ENCODE data around the gene PEBP1.

PEBP1 gene

GRCh38 chr12:118150625-118151024 lies 14.7 kb downstream of the PEBP1 start:
- H3K4me3 ChIP-seq (ENCODE audit: low read depth in 1 of 2, low read length in 2 of 2): no peak overlapping the region
- no peak overlapping the region for H3K9ac ChIP-seq (ENCODE audit: low read depth, low read length)
- H3K9me3 ChIP-seq (ENCODE audit: insufficient read depth, low read length, severe bottlenecking): no peaks in the 10 kb centered on the region
- H3K36me3 ChIP-seq (ENCODE audit: insufficient read depth, low read length): peaks cover 46% of the 10 kb centered on the region
- H3K27ac ChIP-seq (ENCODE audit: low read length): no peak overlapping the region
- DNase-seq: no peak
- H2AFZ ChIP-seq (ENCODE audit: low read depth, low read length): no peak overlapping the region
- ATAC-seq (ENCODE audit: insufficient read depth, low read depth): no peak
- H3K4me2 ChIP-seq (ENCODE audit: insufficient read depth, low read length): no peak overlapping the region
- no peaks in the 10 kb centered on the region for H3K4me1 ChIP-seq (ENCODE audit: insufficient read depth, low read length)
- TF ChIP-seq EZH2 (IDR thresholded peaks at IDR 0.05; ENCODE audit: borderline replicate concordance, low read depth, low read length, severe bottlenecking): no peak
- TF ChIP-seq, protein P1, sequence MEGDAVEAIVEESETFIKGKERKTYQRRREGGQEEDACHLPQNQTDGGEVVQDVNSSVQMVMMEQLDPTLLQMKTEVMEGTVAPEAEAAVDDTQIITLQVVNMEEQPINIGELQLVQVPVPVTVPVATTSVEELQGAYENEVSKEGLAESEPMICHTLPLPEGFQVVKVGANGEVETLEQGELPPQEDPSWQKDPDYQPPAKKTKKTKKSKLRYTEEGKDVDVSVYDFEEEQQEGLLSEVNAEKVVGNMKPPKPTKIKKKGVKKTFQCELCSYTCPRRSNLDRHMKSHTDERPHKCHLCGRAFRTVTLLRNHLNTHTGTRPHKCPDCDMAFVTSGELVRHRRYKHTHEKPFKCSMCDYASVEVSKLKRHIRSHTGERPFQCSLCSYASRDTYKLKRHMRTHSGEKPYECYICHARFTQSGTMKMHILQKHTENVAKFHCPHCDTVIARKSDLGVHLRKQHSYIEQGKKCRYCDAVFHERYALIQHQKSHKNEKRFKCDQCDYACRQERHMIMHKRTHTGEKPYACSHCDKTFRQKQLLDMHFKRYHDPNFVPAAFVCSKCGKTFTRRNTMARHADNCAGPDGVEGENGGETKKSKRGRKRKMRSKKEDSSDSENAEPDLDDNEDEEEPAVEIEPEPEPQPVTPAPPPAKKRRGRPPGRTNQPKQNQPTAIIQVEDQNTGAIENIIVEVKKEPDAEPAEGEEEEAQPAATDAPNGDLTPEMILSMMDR (IDR thresholded peaks at IDR 0.05; ENCODE audit: borderline replicate concordance, extremely low read depth, low read length, poor library complexity, severe bottlenecking): no peak
- no peaks in the 10 kb centered on the region for H4K20me1 ChIP-seq (ENCODE audit: insufficient read depth, low read length)
- no peaks in the 10 kb centered on the region for H3K27me3 ChIP-seq (ENCODE audit: insufficient read depth, low read length, poor library complexity)
- no peaks in the 10 kb centered on the region for H3K79me2 ChIP-seq (ENCODE audit: insufficient read depth, low read length)

DNA sequence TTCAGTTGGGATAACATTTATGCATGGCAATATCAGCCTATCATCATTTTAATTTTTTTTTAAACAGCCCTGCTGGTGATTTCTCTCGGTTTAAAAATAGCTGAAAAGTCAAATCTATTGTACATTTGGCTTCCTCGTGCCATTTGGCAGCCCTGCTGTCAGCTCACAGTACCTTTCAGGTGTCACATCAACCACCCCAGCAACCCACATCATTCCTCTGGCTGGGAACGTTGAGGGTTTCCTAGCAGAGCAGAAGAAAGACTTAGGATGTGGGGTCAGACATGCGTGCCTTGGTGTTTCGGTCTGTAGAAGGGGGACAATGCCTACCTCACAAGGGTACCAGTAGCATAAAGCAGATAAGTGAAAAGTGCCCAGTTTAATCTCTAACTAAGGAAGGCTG lies 15.8 kb downstream of the PEBP1 start:
- no peaks in the 10 kb centered on the region for H3K27me3 ChIP-seq (ENCODE audit: insufficient read depth, low read length, poor library complexity)
- H4K20me1 ChIP-seq (ENCODE audit: insufficient read depth, low read length): no peaks in the 10 kb centered on the region
- H3K4me1 ChIP-seq (ENCODE audit: insufficient read depth, low read length): no peaks in the 10 kb centered on the region
- no peak for TF ChIP-seq EZH2 (IDR thresholded peaks at IDR 0.05; ENCODE audit: borderline replicate concordance, low read depth, low read length, severe bottlenecking)
- TF ChIP-seq, protein P1 (IDR thresholded peaks at IDR 0.05; ENCODE audit: borderline replicate concordance, extremely low read depth, low read length, poor library complexity, severe bottlenecking): no peak
- no peak overlapping the region for H3K27ac ChIP-seq (ENCODE audit: low read length)
- H3K9ac ChIP-seq (ENCODE audit: low read depth, low read length): no peak overlapping the region
- DNase-seq (no peak), ATAC-seq (ENCODE audit: insufficient read depth, low read depth) (no peak)
- H2AFZ ChIP-seq (ENCODE audit: low read depth, low read length): no peak overlapping the region
- H3K79me2 ChIP-seq (ENCODE audit: insufficient read depth, low read length): no peaks in the 10 kb centered on the region
- no peaks in the 10 kb centered on the region for H3K9me3 ChIP-seq (ENCODE audit: insufficient read depth, low read length, severe bottlenecking)
- H3K4me3 ChIP-seq (ENCODE audit: low read depth in 1 of 2, low read length in 2 of 2): no peak overlapping the region
- peaks cover 46% of the 10 kb centered on the region for H3K36me3 ChIP-seq (ENCODE audit: insufficient read depth, low read length)
- no peak overlapping the region for H3K4me2 ChIP-seq (ENCODE audit: insufficient read depth, low read length)

GRCh38 chr12:118160536-118160935 lies 24.6 kb downstream of the PEBP1 start:
- TF ChIP-seq EZH2 (IDR thresholded peaks at IDR 0.05; ENCODE audit: borderline replicate concordance, low read depth, low read length, severe bottlenecking): no peak
- TF ChIP-seq, protein P1 (IDR thresholded peaks at IDR 0.05; ENCODE audit: borderline replicate concordance, extremely low read depth, low read length, poor library complexity, severe bottlenecking): no peak
- no peak for ATAC-seq (ENCODE audit: insufficient read depth, low read depth)
- no peak for DNase-seq

More at GRCh38 chr12:118160536-118160935, 24.6 kb downstream of the PEBP1 start:
- Histone ChIP-seq H3K27ac (ENCODE audit: low read length) (no peak overlapping the region), H3K79me2 (ENCODE audit: insufficient read depth, low read length) (no peaks in the 10 kb centered on the region), H3K9ac (ENCODE audit: low read depth, low read length) (no peak overlapping the region), H3K4me3 (ENCODE audit: low read depth in 1 of 2, low read length in 2 of 2) (no peak overlapping the region), H3K4me2 (ENCODE audit: insufficient read depth, low read length) (no peak overlapping the region), H4K20me1 (ENCODE audit: insufficient read depth, low read length) (no peaks in the 10 kb centered on the region), H3K27me3 (ENCODE audit: insufficient read depth, low read length, poor library complexity) (no peaks in the 10 kb centered on the region), H3K9me3 (ENCODE audit: insufficient read depth, low read length, severe bottlenecking) (no peaks in the 10 kb centered on the region), H3K4me1 (ENCODE audit: insufficient read depth, low read length) (no peaks in the 10 kb centered on the region), H2AFZ (ENCODE audit: low read depth, low read length) (no peak overlapping the region), H3K36me3 (ENCODE audit: insufficient read depth, low read length) (peaks cover 67% of the 10 kb centered on the region)
